Activated naive CD4-positive, alpha-beta T cell treated with anti-CD3 and anti-CD28 coated beads, Interleukin-2, amount 10 ng/mL, durations not matched to agents 7 days and 5 days (primary cell): ENCODE measurements around the gene PATZ1.
"Not testable (repeated sequence)": the region's sequence is repeated elsewhere in the genome, so short reads cannot be mapped to it uniquely, and the experiment has no call there.

Experiments used
- CTCF ChIA-PET: fragments of 350-600 bp; sonication (Branson Sonifier 250); formaldehyde crosslinking; loops from one replicate; lab custom pipeline; 2021; ENCODE audit warnings: antibody characterized with exemption; lab: Charles Lee
- DNase-seq: peaks from one replicate; pipeline ENCODE4 v3.0.0-alpha.2; 2020
- H3K27ac Mint-ChIP-seq: one replicate; pipeline ENCODE4 v1.8.0; 2021; ENCODE audit warnings: mild to moderate bottlenecking, moderate library complexity, mixed read lengths
- H3K27me3 Mint-ChIP-seq: one replicate; pipeline ENCODE4 v1.8.0; 2021; ENCODE audit warnings: mild to moderate bottlenecking, mixed read lengths
- H3K36me3 Mint-ChIP-seq: one replicate; pipeline ENCODE4 v1.8.0; 2021; ENCODE audit warnings: mixed read lengths
- H3K4me1 Mint-ChIP-seq: one replicate; pipeline ENCODE4 v1.8.0; 2021; ENCODE audit warnings: mixed read lengths
- H3K4me3 Mint-ChIP-seq: one replicate; pipeline ENCODE4 v1.8.0; 2021; ENCODE audit warnings: mild to moderate bottlenecking, moderate library complexity, mixed read lengths
- H3K9me3 Mint-ChIP-seq: one replicate; pipeline ENCODE4 v1.8.0; 2021; ENCODE audit warnings: mixed read lengths

Gene PATZ1

DNA sequence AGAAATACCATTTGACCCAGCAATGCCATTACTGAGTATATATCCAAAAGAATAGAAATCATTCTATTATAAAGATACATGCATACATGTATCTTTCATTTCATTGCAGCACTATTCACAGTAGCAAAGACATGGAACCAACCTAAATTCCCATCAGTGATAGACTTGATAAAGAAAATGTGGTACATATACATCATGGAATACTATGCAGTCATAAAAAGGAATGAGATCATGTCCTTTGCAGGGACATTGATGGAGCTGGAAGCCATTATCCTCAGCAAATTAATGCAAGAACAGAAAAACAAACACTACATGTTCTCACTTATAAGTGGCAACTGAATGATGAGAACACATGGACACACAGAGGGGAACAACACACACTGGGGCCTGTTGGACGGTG, 31.9 kb downstream of the PATZ1 start:
- not testable (repeated sequence) for H3K27ac Mint-ChIP-seq, H3K4me3 Mint-ChIP-seq, H3K27me3 Mint-ChIP-seq, DNase-seq
- CTCF ChIA-PET = interaction anchor here (1.0 to 3.3 kb wide), 11 partner anchors 8 to 204 kb away, joined by 3 to 35 read pairs (median 8); partner anchors contain the start of genes LIMK2 and PIK3IP1
- Mint-ChIP-seq H3K36me3 (peaks cover 32% of the 10 kb centered on the region), H3K4me1 (peaks cover 21% of the 10 kb centered on the region), H3K9me3 (peaks cover 17% of the 10 kb centered on the region)

DNA sequence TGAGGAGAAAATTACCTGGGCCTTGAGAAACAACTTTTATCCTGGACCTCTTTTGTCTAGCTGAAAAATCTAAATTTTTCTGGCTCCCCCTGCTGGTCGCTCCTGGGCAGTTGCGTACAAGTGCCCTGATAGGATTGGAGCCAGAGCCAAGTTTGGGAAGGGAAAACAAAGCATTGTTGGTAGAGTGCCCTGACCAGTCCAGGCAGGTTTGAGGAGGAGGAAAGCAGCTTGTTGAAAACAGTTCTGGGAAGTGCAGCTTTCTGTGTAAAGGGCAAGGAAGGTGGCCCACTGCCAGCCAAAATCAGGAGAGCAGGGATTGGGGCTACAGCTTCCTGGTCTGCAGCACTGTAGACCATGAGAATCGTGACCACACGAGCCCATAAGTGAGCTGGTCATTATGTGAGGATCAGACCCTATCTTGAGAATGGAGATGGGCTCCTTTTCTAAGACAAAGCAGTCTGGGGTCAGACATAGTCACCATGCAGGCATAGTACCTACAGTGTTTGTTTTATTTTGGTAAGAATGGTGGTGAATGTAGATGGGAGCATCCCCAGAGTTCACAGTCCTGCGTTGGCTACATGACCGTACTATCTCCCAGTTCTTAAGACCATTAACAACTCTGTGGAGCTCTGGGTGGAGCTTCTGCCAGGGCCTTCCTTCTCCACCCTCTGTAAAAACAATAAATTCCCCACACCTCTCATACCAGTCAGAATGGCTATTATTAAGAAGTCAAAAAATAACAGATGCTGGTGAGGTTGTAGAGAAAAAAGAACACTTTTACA, 32.6 kb downstream of the PATZ1 start:
- CTCF ChIA-PET = interaction anchor here (0.8 to 3.3 kb wide), 27 partner anchors 9 to 206 kb away, joined by 3 to 35 read pairs (median 4); partner anchors contain the start of genes LIMK2 and PIK3IP1
- peaks cover 3% of the 10 kb centered on the region for H3K27me3 Mint-ChIP-seq
- peaks cover 34% of the 10 kb centered on the region for H3K36me3 Mint-ChIP-seq
- peak; percentile 81 for DNase-seq
- no peak overlapping the region for H3K4me3 Mint-ChIP-seq
- peak overlapping the region; percentile 7 for H3K27ac Mint-ChIP-seq
- H3K4me1 Mint-ChIP-seq = peaks cover 27% of the 10 kb centered on the region
- peaks cover 17% of the 10 kb centered on the region for H3K9me3 Mint-ChIP-seq

DNA sequence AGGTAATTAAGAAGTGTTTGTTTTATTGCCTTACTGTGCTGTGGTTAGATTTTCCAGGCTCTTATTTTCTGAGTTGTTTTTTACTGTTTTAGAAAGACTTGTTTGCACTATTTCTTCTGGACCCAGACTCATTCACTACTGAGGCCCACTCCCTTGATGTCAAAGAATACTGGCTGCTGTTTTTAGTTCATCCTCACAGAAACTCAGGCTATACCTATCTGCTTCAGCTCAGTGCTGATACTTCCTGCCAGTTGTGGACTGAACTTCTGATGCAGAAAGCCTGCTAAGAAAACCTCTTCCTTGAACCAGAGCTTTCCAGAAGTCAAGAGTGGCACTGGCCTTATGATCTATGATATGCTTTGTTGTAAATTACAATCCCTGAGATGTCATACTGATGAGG, 38.0 kb downstream of the PATZ1 start:
- peak overlapping the region; percentile 85 for H3K27ac Mint-ChIP-seq
- H3K4me3 Mint-ChIP-seq = no peak overlapping the region
- H3K27me3 Mint-ChIP-seq = no peaks in the 10 kb centered on the region
- CTCF ChIA-PET = interaction anchor here (0.6 to 1.2 kb wide), 2 partner anchors 8 to 20 kb away, joined by 3 read pairs; no protein-coding TSS in a partner anchor
- H3K36me3 Mint-ChIP-seq = peaks cover 19% of the 10 kb centered on the region
- no peak for DNase-seq
- no peaks in the 10 kb centered on the region for H3K9me3 Mint-ChIP-seq
- peaks cover 51% of the 10 kb centered on the region for H3K4me1 Mint-ChIP-seq

GRCh38 chr22:31305194-31305593, 41.0 kb downstream of the PATZ1 start:
- Mint-ChIP-seq H3K36me3 (peaks cover 15% of the 10 kb centered on the region), H3K9me3 (no peaks in the 10 kb centered on the region), H3K27ac (no peak overlapping the region), H3K4me1 (peaks cover 39% of the 10 kb centered on the region), H3K4me3 (no peak overlapping the region), H3K27me3 (no peaks in the 10 kb centered on the region)
- DNase-seq = no peak
- CTCF ChIA-PET = no interaction called here

DNA sequence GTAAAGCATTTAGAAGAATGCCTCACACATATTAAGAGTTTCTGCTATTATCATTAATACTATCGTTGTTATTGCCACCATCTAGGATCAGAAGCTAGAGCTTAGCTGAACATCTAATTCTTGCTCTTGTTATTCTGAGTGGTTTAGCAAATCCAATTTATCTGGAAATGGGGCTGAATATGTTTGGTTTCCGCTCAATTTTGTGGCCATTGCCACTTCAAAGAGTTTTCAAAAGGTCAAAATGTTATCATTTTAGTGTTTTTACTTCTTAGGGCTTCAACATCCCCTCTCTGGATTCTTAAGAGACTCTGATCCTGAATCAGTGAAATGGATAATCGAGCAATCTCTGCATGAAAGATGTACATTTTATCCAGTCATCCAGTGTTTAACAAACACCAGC, 43.6 kb downstream of the PATZ1 start:
- Mint-ChIP-seq H3K27me3 (no peaks in the 10 kb centered on the region), H3K9me3 (no peaks in the 10 kb centered on the region), H3K4me1 (peaks cover 17% of the 10 kb centered on the region), H3K27ac (no peak overlapping the region), H3K36me3 (peaks cover 11% of the 10 kb centered on the region), H3K4me3 (no peak overlapping the region)
- no peak for DNase-seq
- CTCF ChIA-PET = interaction anchor here (0.8 kb wide), 1 partner anchor 9 kb away, joined by 3 read pairs; no protein-coding TSS in a partner anchor

DNA sequence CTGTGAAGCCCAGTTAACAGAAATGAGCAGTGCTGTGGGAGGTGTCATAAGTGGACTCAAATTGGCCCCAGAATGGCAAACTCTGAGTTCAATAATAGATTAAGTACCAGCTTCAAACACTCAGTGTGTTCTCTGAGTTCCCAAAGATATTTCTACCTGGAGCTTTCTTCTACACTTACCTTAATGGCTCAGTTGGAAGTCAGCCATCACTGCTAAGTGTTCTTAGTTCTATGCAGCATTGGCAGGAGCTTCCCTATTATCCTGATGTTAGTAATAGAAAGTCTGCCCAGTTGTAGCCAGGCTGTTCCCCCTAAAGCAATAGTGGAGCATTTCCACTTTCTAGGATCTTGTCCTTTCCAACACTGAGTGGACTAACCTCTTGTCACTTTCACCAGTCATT, 44.1 kb downstream of the PATZ1 start:
- peaks cover 14% of the 10 kb centered on the region for H3K4me1 Mint-ChIP-seq
- H3K36me3 Mint-ChIP-seq = peaks cover 11% of the 10 kb centered on the region
- CTCF ChIA-PET = interaction anchor here (0.8 to 0.9 kb wide), 2 partner anchors 9 to 11 kb away, joined by 3 read pairs; no protein-coding TSS in a partner anchor
- DNase-seq = no peak
- H3K4me3 Mint-ChIP-seq = no peak overlapping the region
- H3K9me3 Mint-ChIP-seq = no peaks in the 10 kb centered on the region
- no peak overlapping the region for H3K27ac Mint-ChIP-seq
- no peaks in the 10 kb centered on the region for H3K27me3 Mint-ChIP-seq

- peaks cover 14% of the 10 kb centered on the region for H3K4me1 Mint-ChIP-seq
- peaks cover 7% of the 10 kb centered on the region for H3K36me3 Mint-ChIP-seq
- no peaks in the 10 kb centered on the region for H3K27me3 Mint-ChIP-seq
- CTCF ChIA-PET = interaction anchor here (1.1 to 5.6 kb wide), 3 partner anchors 8 to 12 kb away, joined by 3 to 27 read pairs (median 3); no protein-coding TSS in a partner anchor
- no peak overlapping the region for H3K27ac Mint-ChIP-seq
- H3K9me3 Mint-ChIP-seq = no peaks in the 10 kb centered on the region
- no peak overlapping the region for H3K4me3 Mint-ChIP-seq
- DNase-seq = no peak
These were observed 45.2 kb downstream of the PATZ1 start for GRCh38 chr22:31300896-31301295.

GRCh38 chr22:31295831-31296657, 50.1 kb downstream of the PATZ1 start:
- Mint-ChIP-seq H3K27ac (peak overlapping the region; percentile 66), H3K36me3 (peaks cover 16% of the 10 kb centered on the region), H3K9me3 (no peaks in the 10 kb centered on the region), H3K27me3 (peaks cover 4% of the 10 kb centered on the region), H3K4me3 (peak overlapping the region; percentile 45), H3K4me1 (peaks cover 42% of the 10 kb centered on the region)
- CTCF ChIA-PET = interaction anchor here (1.1 to 5.6 kb wide), 2 partner anchors 10 to 17 kb away, joined by 4 to 27 read pairs; no protein-coding TSS in a partner anchor
- no peak for DNase-seq

DNA sequence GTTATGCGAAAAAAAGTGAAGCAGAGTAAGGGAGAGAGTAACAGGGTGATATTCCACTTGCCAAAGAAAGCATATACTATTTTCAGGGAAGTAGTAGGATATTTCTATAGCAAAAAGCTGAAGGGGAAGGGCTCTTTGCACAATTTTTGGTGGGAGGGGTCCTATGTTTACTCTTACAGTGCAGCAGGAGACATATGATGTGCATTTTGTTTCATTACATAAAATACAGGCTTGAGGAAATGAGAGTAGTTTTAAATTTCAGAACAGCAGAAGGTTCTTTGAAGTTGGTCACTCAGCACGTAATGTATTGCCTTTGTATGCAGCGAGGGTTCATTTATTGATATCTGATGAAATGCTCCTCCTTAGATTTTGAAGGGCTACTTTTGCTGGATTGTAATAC, 50.8 kb downstream of the PATZ1 start:
- CTCF ChIA-PET = interaction anchor here (4.3 kb wide), 1 partner anchor 17 kb away, joined by 35 read pairs; no protein-coding TSS in a partner anchor
- Mint-ChIP-seq H3K27ac (peak overlapping the region; percentile 66), H3K36me3 (peaks cover 20% of the 10 kb centered on the region), H3K4me3 (peak overlapping the region; percentile 45), H3K27me3 (peaks cover 4% of the 10 kb centered on the region), H3K9me3 (no peaks in the 10 kb centered on the region), H3K4me1 (peaks cover 44% of the 10 kb centered on the region)
- DNase-seq = no peak

DNA sequence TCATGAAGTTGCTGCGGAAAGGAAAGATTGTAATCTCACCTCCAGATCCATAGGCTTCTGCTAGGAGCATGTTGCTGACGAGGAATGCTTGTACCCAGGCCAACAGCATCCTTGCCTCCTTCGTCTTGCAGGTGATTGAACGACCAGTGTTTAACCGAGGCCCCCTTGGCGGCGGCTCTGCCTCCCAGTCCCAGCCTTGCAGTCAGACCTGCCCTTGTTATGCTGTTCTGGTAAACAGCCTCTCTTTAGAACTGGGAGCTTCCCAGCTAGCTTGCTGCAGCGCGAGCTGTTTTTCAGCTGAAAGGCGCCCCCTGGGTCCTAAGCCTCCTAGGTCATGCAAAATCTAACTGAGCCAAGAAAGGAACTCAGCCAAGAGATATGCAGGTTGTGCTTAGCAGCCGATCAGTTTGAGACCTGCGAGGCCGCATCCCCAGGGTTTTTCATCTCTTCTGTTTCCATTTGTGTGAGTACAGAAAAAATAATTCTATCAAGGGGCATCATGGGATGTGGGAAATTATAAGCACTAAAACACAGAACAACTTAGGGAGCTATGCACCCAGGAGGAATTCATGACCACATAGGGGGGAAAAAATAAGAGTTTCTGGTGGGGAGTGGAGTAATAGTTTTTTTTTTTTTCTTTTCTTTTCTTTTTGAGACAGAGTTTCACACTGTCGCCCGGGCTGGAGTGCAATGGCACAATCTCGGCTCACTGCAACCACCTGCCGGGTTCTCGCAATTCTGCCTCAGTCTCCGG, 53.7 kb downstream of the PATZ1 start, which contains the start of gene PIK3IP1:
Gene PIK3IP1 (minus strand): TSS at position 253 of the 754 bp plus-strand sequence. CDS start 144 bp downstream, at position 109.
- peak; percentile 93 for DNase-seq
- peak within 1 kb of the TSS; percentile 99 for H3K4me3 Mint-ChIP-seq
- H3K27ac Mint-ChIP-seq = peak within 1 kb of the TSS; percentile 99
- H3K27me3 Mint-ChIP-seq = peaks cover 4% of the 10 kb centered on the region
- H3K9me3 Mint-ChIP-seq = no peaks in the 10 kb centered on the region
- H3K4me1 Mint-ChIP-seq = peaks cover 72% of the 10 kb centered on the region
- H3K36me3 Mint-ChIP-seq = peaks cover 39% of the 10 kb centered on the region
- CTCF ChIA-PET = interaction anchor here (0.6 to 5.2 kb wide), 15 partner anchors 8 to 371 kb away, joined by 3 to 35 read pairs (median 4); partner anchors contain the start of genes LIMK2, RNF185 and SELENOM

GRCh38 chr22:31291481-31292235, 54.5 kb downstream of the PATZ1 start:
- CTCF ChIA-PET = interaction anchor here (0.9 to 5.2 kb wide), 12 partner anchors 8 to 184 kb away, joined by 3 to 35 read pairs (median 5); partner anchors contain the start of genes LIMK2 and SELENOM
- Mint-ChIP-seq H3K4me1 (peaks cover 72% of the 10 kb centered on the region), H3K9me3 (no peaks in the 10 kb centered on the region), H3K27me3 (peaks cover 4% of the 10 kb centered on the region), H3K4me3 (peak overlapping the region; percentile 99), H3K36me3 (peaks cover 40% of the 10 kb centered on the region), H3K27ac (peak overlapping the region; percentile 99)
- DNase-seq = peak; percentile 45
